ENCODE data around the gene IQCE. TPM values are rescaled to one million over a fixed set of nuclear protein-coding genes. Genes with fewer than 3 reads are reported as not detected.

Gene IQCE
- total RNA-seq, 2 experiments from 2014 or later: 6.6 to 9.4 TPM

- no peak for DNase-seq
- no peak overlapping the region for H3K4me3 Mint-ChIP-seq
- no peaks in the 10 kb centered on the region for H3K27me3 Mint-ChIP-seq (ENCODE audit: low read depth)
- no peaks in the 10 kb centered on the region for H3K36me3 Mint-ChIP-seq (ENCODE audit: low read depth)
- intact Hi-C loops (cut with micrococcal nuclease): no loop called here
- CTCF ChIA-PET: interaction anchor here (0.7 to 1.5 kb wide), 5 partner anchors 27 to 202 kb away, joined by 3 to 6 read pairs (median 3); no protein-coding TSS in a partner anchor
- no peaks in the 10 kb centered on the region for H3K9me3 Mint-ChIP-seq
- H3K4me1 Mint-ChIP-seq (ENCODE audit: low read depth): peaks cover 13% of the 10 kb centered on the region
- H3K27ac Mint-ChIP-seq: no peak overlapping the region
These were observed 84.8 kb downstream of the IQCE start for GRCh38 chr7:2643386-2644219.

GRCh38 chr7:2644220-2644561 is 85.4 kb downstream of the IQCE start:
- H3K9me3 Mint-ChIP-seq: no peaks in the 10 kb centered on the region
- peaks cover 13% of the 10 kb centered on the region for H3K4me1 Mint-ChIP-seq (ENCODE audit: low read depth)
- DNase-seq: no peak
- H3K27ac Mint-ChIP-seq: no peak overlapping the region
- CTCF ChIA-PET: interaction anchor here (1.0 to 1.5 kb wide), 3 partner anchors 27 to 176 kb away, joined by 3 to 6 read pairs (median 3); no protein-coding TSS in a partner anchor
- intact Hi-C loops (cut with micrococcal nuclease): no loop called here
- no peak overlapping the region for H3K4me3 Mint-ChIP-seq
- H3K36me3 Mint-ChIP-seq (ENCODE audit: low read depth): no peaks in the 10 kb centered on the region
- H3K27me3 Mint-ChIP-seq (ENCODE audit: low read depth): no peaks in the 10 kb centered on the region

- Mint-ChIP-seq H3K36me3 (ENCODE audit: low read depth) (no peaks in the 10 kb centered on the region), H3K9me3 (no peaks in the 10 kb centered on the region), H3K4me3 (no peak overlapping the region), H3K4me1 (ENCODE audit: low read depth) (peaks cover 13% of the 10 kb centered on the region), H3K27me3 (ENCODE audit: low read depth) (no peaks in the 10 kb centered on the region), H3K27ac (peak overlapping the region; percentile 30)
- CTCF ChIA-PET: interaction anchor here (1.0 to 1.5 kb wide), 3 partner anchors 26 to 176 kb away, joined by 3 to 6 read pairs (median 3); no protein-coding TSS in a partner anchor
- peak; percentile 22 for DNase-seq
- intact Hi-C loops (cut with micrococcal nuclease): no loop called here
These were observed 85.9 kb downstream of the IQCE start for GRCh38 chr7:2644562-2645273.

GRCh38 chr7:2645274-2645868 is 86.6 kb downstream of the IQCE start:
- Mint-ChIP-seq H3K4me3 (no peak overlapping the region), H3K27me3 (ENCODE audit: low read depth) (no peaks in the 10 kb centered on the region)
- peak; percentile 45 for DNase-seq

GRCh38 chr7:2646336-2646679 is 87.5 kb downstream of the IQCE start:
- CTCF ChIA-PET: no interaction called here
- Mint-ChIP-seq H3K27me3 (ENCODE audit: low read depth) (no peaks in the 10 kb centered on the region), H3K4me3 (no peak overlapping the region), H3K4me1 (ENCODE audit: low read depth) (peaks cover 13% of the 10 kb centered on the region), H3K27ac (no peak overlapping the region), H3K9me3 (no peaks in the 10 kb centered on the region), H3K36me3 (ENCODE audit: low read depth) (no peaks in the 10 kb centered on the region)
- intact Hi-C loops (cut with micrococcal nuclease): no loop called here
- no peak for DNase-seq

More at GRCh38 chr7:2645274-2645868, 86.6 kb downstream of the IQCE start:
- intact Hi-C loops (cut with micrococcal nuclease): no loop called here
- H3K27ac Mint-ChIP-seq: peak overlapping the region; percentile 30
- peaks cover 13% of the 10 kb centered on the region for H3K4me1 Mint-ChIP-seq (ENCODE audit: low read depth)
- H3K36me3 Mint-ChIP-seq (ENCODE audit: low read depth): no peaks in the 10 kb centered on the region
- H3K9me3 Mint-ChIP-seq: no peaks in the 10 kb centered on the region
- CTCF ChIA-PET: interaction anchor here (1.5 kb wide), 1 partner anchor 64 kb away, joined by 3 read pairs; no protein-coding TSS in a partner anchor

GRCh38 chr7:2646680-2647571 is 88.1 kb downstream of the IQCE start:
- CTCF ChIA-PET: no interaction called here
- Mint-ChIP-seq H3K36me3 (ENCODE audit: low read depth) (no peaks in the 10 kb centered on the region), H3K27me3 (ENCODE audit: low read depth) (no peaks in the 10 kb centered on the region), H3K4me3 (no peak overlapping the region), H3K9me3 (no peaks in the 10 kb centered on the region), H3K27ac (no peak overlapping the region), H3K4me1 (ENCODE audit: low read depth) (peaks cover 13% of the 10 kb centered on the region)
- DNase-seq: no peak
- intact Hi-C loops (cut with micrococcal nuclease): no loop called here

- no peak for DNase-seq
- H3K27ac Mint-ChIP-seq: no peak overlapping the region
- H3K9me3 Mint-ChIP-seq: no peaks in the 10 kb centered on the region
- peaks cover 13% of the 10 kb centered on the region for H3K4me1 Mint-ChIP-seq (ENCODE audit: low read depth)
- H3K36me3 Mint-ChIP-seq (ENCODE audit: low read depth): no peaks in the 10 kb centered on the region
- no peaks in the 10 kb centered on the region for H3K27me3 Mint-ChIP-seq (ENCODE audit: low read depth)
- no peak overlapping the region for H3K4me3 Mint-ChIP-seq
- intact Hi-C loops (cut with micrococcal nuclease): no loop called here
- CTCF ChIA-PET: interaction anchor here (0.6 kb wide), 1 partner anchor 166 kb away, joined by 3 read pairs; no protein-coding TSS in a partner anchor
These were observed 88.9 kb downstream of the IQCE start for GRCh38 chr7:2647594-2648172.

GRCh38 chr7:2649139-2649838 is 90.5 kb downstream of the IQCE start:
- peaks cover 13% of the 10 kb centered on the region for H3K4me1 Mint-ChIP-seq (ENCODE audit: low read depth)
- CTCF ChIA-PET: interaction anchor here (0.6 kb wide), 1 partner anchor 232 kb away, joined by 4 read pairs; no protein-coding TSS in a partner anchor
- H3K36me3 Mint-ChIP-seq (ENCODE audit: low read depth): no peaks in the 10 kb centered on the region

GRCh38 chr7:2649991-2650390 is 91.2 kb downstream of the IQCE start:
- no peaks in the 10 kb centered on the region for H3K9me3 Mint-ChIP-seq
- H3K4me1 Mint-ChIP-seq (ENCODE audit: low read depth): peaks cover 6% of the 10 kb centered on the region
- CTCF ChIA-PET: interaction anchor here (0.5 kb wide), 1 partner anchor 667 kb away, joined by 3 read pairs; no protein-coding TSS in a partner anchor
- H3K27ac Mint-ChIP-seq: no peak overlapping the region
- no peak overlapping the region for H3K4me3 Mint-ChIP-seq
- no peaks in the 10 kb centered on the region for H3K36me3 Mint-ChIP-seq (ENCODE audit: low read depth)
- no peak for DNase-seq
- intact Hi-C loops (cut with micrococcal nuclease): no loop called here
- no peaks in the 10 kb centered on the region for H3K27me3 Mint-ChIP-seq (ENCODE audit: low read depth)

More at GRCh38 chr7:2649139-2649838, 90.5 kb downstream of the IQCE start:
- intact Hi-C loops (cut with micrococcal nuclease): no loop called here
- Mint-ChIP-seq H3K27me3 (ENCODE audit: low read depth) (no peaks in the 10 kb centered on the region), H3K9me3 (no peaks in the 10 kb centered on the region), H3K27ac (no peak overlapping the region), H3K4me3 (no peak overlapping the region)
- DNase-seq: no peak

- DNase-seq: no peak
- Mint-ChIP-seq H3K27ac (no peak overlapping the region), H3K36me3 (ENCODE audit: low read depth) (no peaks in the 10 kb centered on the region), H3K4me3 (no peak overlapping the region), H3K9me3 (no peaks in the 10 kb centered on the region), H3K4me1 (ENCODE audit: low read depth) (peaks cover 2% of the 10 kb centered on the region), H3K27me3 (ENCODE audit: low read depth) (no peaks in the 10 kb centered on the region)
- intact Hi-C loops (cut with micrococcal nuclease): no loop called here
- CTCF ChIA-PET: interaction anchor here (0.5 kb wide), 1 partner anchor 668 kb away, joined by 3 read pairs; no protein-coding TSS in a partner anchor
These were observed 91.7 kb downstream of the IQCE start for GRCh38 chr7:2650451-2650850.

GRCh38 chr7:2651336-2651735 is 92.6 kb downstream of the IQCE start:
- Mint-ChIP-seq H3K9me3 (no peaks in the 10 kb centered on the region), H3K4me3 (no peak overlapping the region), H3K4me1 (ENCODE audit: low read depth) (no peaks in the 10 kb centered on the region), H3K36me3 (ENCODE audit: low read depth) (no peaks in the 10 kb centered on the region), H3K27me3 (ENCODE audit: low read depth) (no peaks in the 10 kb centered on the region), H3K27ac (no peak overlapping the region)
- CTCF ChIA-PET: no interaction called here
- DNase-seq: no peak
- intact Hi-C loops (cut with micrococcal nuclease): no loop called here

Measured in activated naive CD4-positive, alpha-beta T cell treated with anti-CD3 and anti-CD28 coated beads for 36 hours (primary cell).